Left ventricle myocardium inferior (tissue), 1 donor: Measurements from ENCODE around the gene PLEKHG5. TPM values are rescaled to one million over a fixed set of nuclear protein-coding genes. Genes with fewer than 3 reads are reported as not detected.

Source experiments
- DNase-seq: peaks from one replicate; pipeline ENCODE4 v3.0.0-alpha.2; 2020
- H3K27ac ChIP-seq: fragments of 200-600 bp; replicated peaks from 2 replicates; pipeline ENCODE4 v1.8.0; 2021
- H3K27me3 ChIP-seq: fragments of 200-600 bp; 2 replicates; pipeline ENCODE4 v1.8.0; 2021; ENCODE audit warnings: low read depth
- H3K36me3 ChIP-seq: fragments of 200-600 bp; 2 replicates; pipeline ENCODE4 v1.8.0; 2021
- H3K4me1 ChIP-seq: fragments of 200-600 bp; 2 replicates; pipeline ENCODE4 v1.8.0; 2021
- H3K4me3 ChIP-seq: fragments of 200-600 bp; 2 replicates; pipeline ENCODE4 v1.8.0; 2021; ENCODE audit warnings: mild to moderate bottlenecking, moderate library complexity
- H3K9me3 ChIP-seq: fragments of 200-600 bp; replicated peaks from 2 replicates; pipeline ENCODE4 v1.8.0; 2021
- intact Hi-C: fragments of 100-400 bp; cut with micrococcal nuclease; formaldehyde crosslinking; loops from one replicate; pipeline ENCODE4 v1.11.0; 2022
- microRNA-seq: library from miRNA; unstranded; fragments of <30 nt; microRNA quantifications from one replicate; pipeline ENCODE4 v1.2.0, GENCODE V29; 2020
- total RNA-seq: library from RNA; stranded (reverse); fragmentation: NEBNext Ultra II Directional; extraction: Animal tissue kit (Norgen Biotek cat#: 25700); gene quantifications from one replicate; pipeline ENCODE4 v1.2.1, GENCODE V29; 2021
- TF ChIP-seq, protein P1 (sequence below): fragments of 200-600 bp; IDR thresholded peaks from 2 replicates; pipeline ENCODE4 v1.8.0; 2021; ENCODE audit warnings: antibody characterized with exemption, mild to moderate bottlenecking, borderline replicate concordance
- donor health status: DM: no; HTN: yes; CAD: no; lungs with severe emphysema.

The PLEKHG5 gene
- total RNA-seq, 1 donor from 2014 or later = 16.2 TPM

DNA sequence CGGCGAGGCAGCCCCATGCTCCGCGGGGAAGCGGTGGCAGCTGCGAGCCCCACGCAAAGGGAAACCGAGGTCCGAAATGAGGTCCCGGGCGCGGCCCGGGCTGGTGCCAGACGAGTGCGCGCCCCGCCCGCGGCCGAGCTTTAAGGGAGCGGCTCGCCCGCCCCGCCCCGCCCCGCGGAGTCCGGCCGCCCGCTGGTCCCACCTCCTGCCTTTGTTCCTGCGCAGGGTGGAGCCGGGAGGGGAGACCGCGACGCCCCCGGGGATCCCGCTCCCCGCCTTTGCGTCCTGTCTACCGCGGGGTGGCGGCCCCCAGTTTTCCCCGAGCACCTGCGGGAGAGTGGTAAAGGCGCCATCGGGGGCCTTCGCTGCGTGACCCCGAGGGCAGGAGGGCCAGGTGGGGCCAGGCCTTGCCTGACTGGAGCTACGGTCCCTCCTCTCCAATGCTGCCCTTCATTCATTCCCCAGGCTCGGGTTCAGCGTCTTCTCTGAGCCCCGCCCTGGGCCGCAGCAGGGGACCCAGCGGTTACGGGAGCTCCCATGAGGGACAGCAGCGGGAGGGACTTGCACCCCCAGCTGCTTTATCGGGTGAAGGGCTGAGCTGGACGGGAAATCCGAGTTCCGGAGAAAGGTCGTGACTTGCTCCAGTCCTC is 71.5 kb downstream of the PLEKHG5 start, which contains the start of gene HES2:
Gene HES2 (minus strand): TSS at position 116 of the 650 bp plus-strand sequence. CDS start 99 bp downstream, at position 17.
- Histone ChIP-seq H3K36me3 (no peaks in the 10 kb centered on the region), H3K27ac (no peak within 1 kb of the TSS), H3K9me3 (no peaks in the 10 kb centered on the region), H3K4me3 (peak within 1 kb of the TSS; percentile 58), H3K27me3 (peaks cover 100% of the 10 kb centered on the region), H3K4me1 (peaks cover 49% of the 10 kb centered on the region)
- intact Hi-C loops = no loop called here
- no peak for DNase-seq
- TF ChIP-seq, protein P1, sequence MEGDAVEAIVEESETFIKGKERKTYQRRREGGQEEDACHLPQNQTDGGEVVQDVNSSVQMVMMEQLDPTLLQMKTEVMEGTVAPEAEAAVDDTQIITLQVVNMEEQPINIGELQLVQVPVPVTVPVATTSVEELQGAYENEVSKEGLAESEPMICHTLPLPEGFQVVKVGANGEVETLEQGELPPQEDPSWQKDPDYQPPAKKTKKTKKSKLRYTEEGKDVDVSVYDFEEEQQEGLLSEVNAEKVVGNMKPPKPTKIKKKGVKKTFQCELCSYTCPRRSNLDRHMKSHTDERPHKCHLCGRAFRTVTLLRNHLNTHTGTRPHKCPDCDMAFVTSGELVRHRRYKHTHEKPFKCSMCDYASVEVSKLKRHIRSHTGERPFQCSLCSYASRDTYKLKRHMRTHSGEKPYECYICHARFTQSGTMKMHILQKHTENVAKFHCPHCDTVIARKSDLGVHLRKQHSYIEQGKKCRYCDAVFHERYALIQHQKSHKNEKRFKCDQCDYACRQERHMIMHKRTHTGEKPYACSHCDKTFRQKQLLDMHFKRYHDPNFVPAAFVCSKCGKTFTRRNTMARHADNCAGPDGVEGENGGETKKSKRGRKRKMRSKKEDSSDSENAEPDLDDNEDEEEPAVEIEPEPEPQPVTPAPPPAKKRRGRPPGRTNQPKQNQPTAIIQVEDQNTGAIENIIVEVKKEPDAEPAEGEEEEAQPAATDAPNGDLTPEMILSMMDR = no peak

DNA sequence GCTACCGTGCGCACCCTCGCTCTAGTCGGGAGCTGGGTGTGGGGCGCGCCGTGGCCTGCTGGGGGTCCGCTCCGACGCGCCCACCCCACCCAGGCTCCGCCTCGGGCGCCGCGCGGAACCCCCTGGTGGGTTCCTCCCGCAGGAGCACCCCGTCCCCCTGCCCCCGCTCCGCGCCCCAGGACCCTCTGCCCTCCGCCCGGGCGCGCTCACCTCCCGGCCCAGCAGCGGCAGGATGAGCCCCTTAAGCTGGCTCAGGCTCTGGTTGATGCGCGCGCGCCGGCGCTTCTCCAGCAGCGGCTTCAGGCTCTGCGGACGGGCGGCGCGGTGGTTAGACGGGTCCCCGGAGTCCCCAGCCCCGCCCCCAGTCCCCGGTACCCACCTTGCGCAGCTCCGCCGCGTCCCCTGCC is 72.1 kb downstream of the PLEKHG5 start:
- intact Hi-C loops = no loop called here
- TF ChIP-seq, protein P1 = no peak
- no peak for DNase-seq
- H3K9me3 ChIP-seq = no peaks in the 10 kb centered on the region
- peaks cover 48% of the 10 kb centered on the region for H3K4me1 ChIP-seq
- no peaks in the 10 kb centered on the region for H3K36me3 ChIP-seq
- H3K27ac ChIP-seq = no peak overlapping the region
- H3K27me3 ChIP-seq = peaks cover 100% of the 10 kb centered on the region
- peak overlapping the region; percentile 58 for H3K4me3 ChIP-seq

DNA sequence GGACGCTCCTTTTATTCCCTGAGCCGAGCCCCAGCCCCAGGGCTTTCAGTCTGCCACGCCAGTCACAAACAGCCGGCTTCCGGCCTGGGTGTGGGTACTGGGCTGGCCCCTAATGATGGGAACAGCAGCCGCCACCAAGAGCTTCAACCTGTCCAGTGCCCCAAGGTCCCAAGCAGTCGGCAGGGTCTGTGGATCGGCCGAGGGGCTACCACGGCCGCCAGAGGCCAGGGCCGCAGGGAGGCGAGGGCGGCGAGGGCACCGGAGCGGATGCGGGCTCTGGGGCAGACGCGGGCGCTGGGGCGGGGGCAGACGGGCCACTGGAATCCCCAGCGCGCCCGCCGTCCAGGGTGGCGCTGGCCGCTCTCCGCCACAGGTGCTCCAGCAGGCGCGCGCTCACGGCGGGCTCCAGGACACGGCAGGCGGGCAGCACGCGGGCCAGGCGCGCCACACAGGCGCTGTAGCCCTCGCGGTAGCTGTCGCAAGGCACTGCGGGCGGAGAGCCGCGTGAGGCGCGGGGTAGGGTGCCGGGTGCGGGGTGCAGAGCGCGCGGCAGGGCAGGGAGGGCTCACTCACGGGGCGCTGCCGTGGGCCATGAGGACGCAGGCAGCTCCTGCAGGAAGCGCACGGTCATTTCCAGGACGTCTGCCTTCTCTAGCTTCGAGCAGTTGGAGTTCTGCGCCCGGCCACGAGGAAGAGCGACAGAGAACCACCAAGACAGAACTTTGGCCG is 72.6 kb downstream of the PLEKHG5 start:
- Histone ChIP-seq H3K36me3 (no peaks in the 10 kb centered on the region), H3K27me3 (peaks cover 100% of the 10 kb centered on the region), H3K27ac (no peak overlapping the region), H3K9me3 (no peaks in the 10 kb centered on the region), H3K4me3 (peak overlapping the region; percentile 58), H3K4me1 (peaks cover 44% of the 10 kb centered on the region)
- intact Hi-C loops = no loop called here
- TF ChIP-seq, protein P1 = no peak
- no peak for DNase-seq

DNA sequence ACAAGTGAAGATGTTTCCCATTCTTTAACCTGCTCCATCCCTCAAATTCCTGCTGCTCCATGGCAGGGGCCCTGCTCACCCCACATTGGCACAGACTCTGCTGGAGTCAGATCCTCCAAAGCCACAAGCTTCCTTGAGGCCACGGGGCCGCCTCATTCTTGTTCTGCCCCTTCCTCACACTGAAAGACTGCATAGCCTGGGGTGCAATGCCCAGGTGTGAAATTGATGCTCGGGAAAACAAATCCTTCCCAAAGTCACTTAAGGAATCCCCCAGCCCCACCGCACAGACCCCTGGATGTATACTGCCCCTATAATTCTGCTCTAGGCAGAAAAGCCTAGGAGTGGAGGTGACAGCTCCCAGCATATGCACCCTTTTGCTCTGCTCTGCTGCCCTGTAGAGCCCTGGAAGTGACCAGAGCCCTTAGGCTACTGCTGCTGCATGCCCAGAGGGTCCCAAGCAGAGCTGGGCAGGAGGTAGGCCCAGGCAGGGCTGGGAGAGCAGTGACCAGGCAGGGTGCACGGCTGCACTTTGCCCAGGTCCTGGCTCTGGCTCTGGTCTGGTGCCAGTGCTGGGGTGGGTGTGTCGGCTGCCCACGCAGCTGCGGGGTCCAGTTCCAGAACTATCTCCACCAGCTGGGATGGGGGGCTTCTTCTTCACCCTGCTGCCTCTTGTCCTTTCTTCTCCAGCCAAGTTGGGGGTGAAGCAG is 73.4 kb downstream of the PLEKHG5 start:
- no peak overlapping the region for H3K4me3 ChIP-seq
- no peak overlapping the region for H3K27ac ChIP-seq
- peaks cover 37% of the 10 kb centered on the region for H3K4me1 ChIP-seq
- DNase-seq = no peak
- TF ChIP-seq, protein P1 = no peak
- no peaks in the 10 kb centered on the region for H3K9me3 ChIP-seq
- H3K27me3 ChIP-seq = peaks cover 100% of the 10 kb centered on the region
- intact Hi-C loops = no loop called here
- H3K36me3 ChIP-seq = no peaks in the 10 kb centered on the region

Small RNA genes lying within 50 kb of the gene (microRNA-seq; reads per million reads assigned to microRNA genes)
- gene MIR4252 = not detected

Other genes starting within 250 kb of the PLEKHG5 start
- not detected for gene HES3, start 247.5 kb downstream of the PLEKHG5 start, total RNA-seq
- gene GPR153, start 230.6 kb downstream of the PLEKHG5 start, total RNA-seq = 4.8 TPM
- 8.6 TPM for gene ACOT7, start 97.9 kb downstream of the PLEKHG5 start, total RNA-seq
- gene HES2, start 71.7 kb downstream of the PLEKHG5 start, total RNA-seq = not detected
- gene ESPN, start 66.9 kb downstream of the PLEKHG5 start, total RNA-seq = 0.41 TPM
- 12.6 TPM for gene TNFRSF25, start 25.5 kb downstream of the PLEKHG5 start, total RNA-seq
- 13.4 TPM for gene NOL9, start 62.8 kb upstream of the PLEKHG5 start, total RNA-seq
- gene TAS1R1, start 63.6 kb upstream of the PLEKHG5 start, total RNA-seq = not detected
- 12.9 TPM for gene ZBTB48, start 88.3 kb upstream of the PLEKHG5 start, total RNA-seq
- gene KLHL21, start 111.2 kb upstream of the PLEKHG5 start, total RNA-seq = 83.7 TPM
- 6.8 TPM for gene PHF13, start 122.1 kb upstream of the PLEKHG5 start, total RNA-seq
- gene THAP3, start 133.2 kb upstream of the PLEKHG5 start, total RNA-seq = 14.9 TPM
- 73.6 TPM for gene DNAJC11, start 210.1 kb upstream of the PLEKHG5 start, total RNA-seq